ENCODE results near the gene GPR15LG. TPM values are rescaled to one million over a fixed set of nuclear protein-coding genes. Genes with fewer than 3 reads are reported as not detected.
A peak's percentile ranks its signal among the peaks of the same experiment; 100 is the strongest.

GPR15LG gene
- total RNA-seq, 5 donors from 2014 or later (not counting 1 experiment from before 2014, with no cell fraction given) = not detected

DNA sequence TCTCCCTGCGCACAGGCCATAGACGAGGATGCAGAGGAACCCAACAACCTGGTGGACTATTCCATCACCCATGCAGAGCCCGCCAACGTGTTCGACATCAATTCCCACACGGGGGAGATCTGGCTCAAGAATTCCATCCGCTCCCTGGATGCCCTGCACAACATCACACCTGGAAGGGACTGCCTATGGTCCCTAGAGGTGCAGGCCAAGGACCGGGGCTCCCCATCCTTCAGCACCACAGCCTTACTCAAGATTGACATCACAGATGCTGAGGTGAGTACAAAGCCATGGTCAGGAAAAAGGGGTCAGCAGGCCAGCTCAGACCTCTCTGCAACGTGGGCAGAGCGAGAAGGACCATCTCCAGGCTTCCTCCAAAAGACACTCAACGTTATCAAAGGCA is 39.5 kb downstream of the GPR15LG start:
- H3K4me1 Mint-ChIP-seq = no peaks in the 10 kb centered on the region
- no peaks in the 10 kb centered on the region for H3K36me3 Mint-ChIP-seq
- Histone ChIP-seq H3K27ac (ENCODE audit: low read length) (no peak overlapping the region), H3K4me3 (ENCODE audit: control insufficient read depth in 1 of 2, extremely low read depth in 1 of 2, low read length in 1 of 2) (no peak overlapping the region), H3K9me3 (no peaks in the 10 kb centered on the region), H3K36me3 (ENCODE audit: control insufficient read depth in 2 of 2, extremely low read depth in 1 of 2, insufficient read depth in 1 of 2, low read length in 1 of 2) (no peaks in the 10 kb centered on the region), H3K27me3 (replicated peaks in 1 of 2; ENCODE audit: control insufficient read depth in 2 of 2, extremely low read depth in 1 of 2, insufficient read depth in 2 of 2, low read length in 1 of 2) (peaks cover 0 to 14% of the 10 kb centered on the region in 2 experiments), H3K4me1 (ENCODE audit: control insufficient read depth in 1 of 2, extremely low read depth in 1 of 2, insufficient read depth in 2 of 2, low read length in 2 of 2) (no peaks in the 10 kb centered on the region)
- H3K9me3 Mint-ChIP-seq = no peaks in the 10 kb centered on the region
- POLR2A ChIA-PET = no interaction called here
- 92% methylated on average over 7 of the region's 11 CpGs for WGBS (ENCODE audit: insufficient coverage)
- CTCF ChIA-PET = no interaction called here
- H3K27ac Mint-ChIP-seq = no peak overlapping the region
- DNase-seq = no peak
- no peak for ATAC-seq (replicated peaks in 1 of 4)
- H3K4me3 Mint-ChIP-seq = no peak overlapping the region
- peaks cover 4 to 8% of the 10 kb centered on the region in 2 donors for H3K27me3 Mint-ChIP-seq

DNA sequence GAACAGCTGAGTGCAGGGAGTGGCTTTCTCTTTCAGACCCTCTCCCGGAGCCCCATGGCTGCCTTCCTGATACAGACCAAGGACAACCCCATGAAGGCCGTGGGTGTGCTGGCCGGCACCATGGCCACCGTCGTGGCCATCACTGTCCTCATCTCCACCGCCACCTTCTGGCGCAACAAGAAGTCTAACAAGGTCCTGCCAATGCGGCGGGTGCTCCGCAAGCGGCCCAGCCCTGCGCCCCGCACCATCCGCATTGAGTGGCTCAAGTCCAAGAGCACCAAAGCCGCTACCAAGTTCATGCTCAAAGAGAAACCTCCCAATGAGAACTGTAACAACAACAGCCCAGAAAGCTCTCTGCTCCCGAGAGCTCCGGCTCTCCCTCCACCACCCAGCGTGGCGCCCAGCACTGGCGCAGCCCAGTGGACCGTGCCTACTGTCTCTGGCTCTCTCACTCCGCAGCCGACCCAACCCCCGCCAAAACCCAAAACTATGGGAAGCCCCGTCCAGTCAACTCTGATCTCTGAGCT is 40.5 kb downstream of the GPR15LG start:
- DNase-seq = no peak
- H3K4me3 ChIP-seq (ENCODE audit: control insufficient read depth in 1 of 2, extremely low read depth in 1 of 2, low read length in 1 of 2) = no peak overlapping the region
- H3K36me3 ChIP-seq (ENCODE audit: control insufficient read depth in 2 of 2, extremely low read depth in 1 of 2, insufficient read depth in 1 of 2, low read length in 1 of 2) = no peaks in the 10 kb centered on the region

DNA sequence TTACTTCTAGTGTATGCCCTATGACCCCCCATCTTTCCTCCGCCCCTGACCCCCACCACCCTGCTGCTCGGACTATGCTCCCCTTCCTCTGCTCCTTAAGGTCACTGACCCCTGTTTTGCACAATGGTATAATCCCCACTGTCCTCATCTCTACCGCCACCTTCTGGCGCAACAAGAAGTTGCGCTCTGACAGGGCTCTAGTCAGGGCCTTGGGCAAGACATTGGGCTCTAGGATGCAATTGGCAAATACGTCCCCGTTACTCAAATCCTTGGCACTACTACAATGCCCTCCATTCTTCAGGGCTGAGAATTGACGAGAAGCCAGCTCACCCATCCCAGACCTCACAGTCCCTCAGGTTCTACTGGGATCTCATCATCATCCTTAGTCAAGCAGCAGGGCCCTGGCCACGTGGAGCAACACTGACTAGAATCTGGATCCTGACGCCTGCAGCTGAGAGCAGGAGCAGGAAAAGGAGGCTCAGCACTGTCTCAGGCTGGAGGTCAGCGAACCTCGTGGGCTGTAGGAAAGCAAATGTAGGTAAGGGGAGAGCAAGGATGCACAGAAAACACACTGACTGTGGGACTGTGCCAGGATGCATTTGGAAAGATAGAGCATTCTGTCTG is 41.1 kb downstream of the GPR15LG start:
- H3K27me3 ChIP-seq (replicated peaks in 1 of 2; ENCODE audit: control insufficient read depth in 2 of 2, extremely low read depth in 1 of 2, insufficient read depth in 2 of 2, low read length in 1 of 2) = peaks cover 0 to 12% of the 10 kb centered on the region in 2 experiments

More for the DNA sequence above, 40.5 kb downstream of the GPR15LG start:
- peaks cover 0 to 4% of the 10 kb centered on the region in 2 donors for H3K27me3 Mint-ChIP-seq
- Histone ChIP-seq H3K9me3 (no peaks in the 10 kb centered on the region), H3K27me3 (replicated peaks in 1 of 2; ENCODE audit: control insufficient read depth in 2 of 2, extremely low read depth in 1 of 2, insufficient read depth in 2 of 2, low read length in 1 of 2) (peaks cover 0 to 12% of the 10 kb centered on the region in 2 experiments), H3K4me1 (ENCODE audit: control insufficient read depth in 1 of 2, extremely low read depth in 1 of 2, insufficient read depth in 2 of 2, low read length in 2 of 2) (no peaks in the 10 kb centered on the region), H3K27ac (ENCODE audit: low read length) (no peak overlapping the region)
- H3K27ac Mint-ChIP-seq = no peak overlapping the region
- H3K9me3 Mint-ChIP-seq = peaks cover 0 to under 1% (median 0%) of the 10 kb centered on the region in 3 donors
- 84% methylated on average over 19 of the region's 25 CpGs for WGBS (ENCODE audit: insufficient coverage)
- ChIA-PET POLR2A (no interaction called here), CTCF (interaction anchor here in 1 of 2 donors (0.6 kb wide), 1 partner anchor 66 kb away, joined by 3 read pairs; no protein-coding TSS in a partner anchor)
- H3K4me3 Mint-ChIP-seq = peak overlapping the region in 1 of 3 donors; percentile 47
- no peak for ATAC-seq (replicated peaks in 1 of 4)
- H3K4me1 Mint-ChIP-seq = no peaks in the 10 kb centered on the region
- H3K36me3 Mint-ChIP-seq = no peaks in the 10 kb centered on the region

DNA sequence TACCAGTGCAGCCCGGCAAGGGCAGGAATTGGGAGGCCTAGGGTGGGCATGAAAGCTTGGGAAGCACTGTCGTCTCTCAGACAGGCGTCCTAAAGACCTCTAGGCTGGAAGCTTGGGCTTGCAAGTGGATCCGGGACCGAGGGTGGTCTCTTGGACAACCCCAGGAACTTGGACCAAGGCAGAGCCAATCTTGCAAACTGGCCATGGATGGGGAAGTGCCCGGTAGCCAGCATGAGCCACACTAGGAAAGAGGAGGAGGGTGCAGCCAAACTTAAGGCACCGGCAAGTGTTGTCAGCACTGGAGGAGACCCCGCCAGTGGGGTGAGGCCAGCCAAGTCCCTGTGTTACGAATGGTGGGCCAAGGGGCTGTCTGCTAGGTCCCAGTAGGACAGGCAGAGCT is 43.2 kb downstream of the GPR15LG start:
- no peak overlapping the region for H3K4me3 ChIP-seq (ENCODE audit: control insufficient read depth in 1 of 2, extremely low read depth in 1 of 2, low read length in 1 of 2)
- no peak for DNase-seq
- H3K4me1 ChIP-seq (ENCODE audit: control insufficient read depth in 1 of 2, extremely low read depth in 1 of 2, insufficient read depth in 2 of 2, low read length in 2 of 2) = no peaks in the 10 kb centered on the region
- peaks cover 0 to 7% of the 10 kb centered on the region in 2 experiments for H3K27me3 ChIP-seq (replicated peaks in 1 of 2; ENCODE audit: control insufficient read depth in 2 of 2, extremely low read depth in 1 of 2, insufficient read depth in 2 of 2, low read length in 1 of 2)
- no peaks in the 10 kb centered on the region for H3K4me1 Mint-ChIP-seq
- peaks cover 0 to 6% (median 4%) of the 10 kb centered on the region in 3 donors for H3K9me3 Mint-ChIP-seq
- H3K27ac ChIP-seq (ENCODE audit: low read length) = no peak overlapping the region
- no peaks in the 10 kb centered on the region for H3K9me3 ChIP-seq
- WGBS (ENCODE audit: insufficient coverage) = 79% methylated on average over 9 of the region's 9 CpGs
- peaks cover 11 to 12% of the 10 kb centered on the region in 2 donors for H3K27me3 Mint-ChIP-seq
- H3K36me3 Mint-ChIP-seq = no peaks in the 10 kb centered on the region
- ChIA-PET POLR2A (no interaction called here), CTCF (interaction anchor here (0.8 to 1.2 kb wide), 3 partner anchors 8 to 32 kb away, joined by 3 read pairs; partner anchors contain the start of gene LRIT2 (in 1 of the 2))
- H3K4me3 Mint-ChIP-seq = no peak overlapping the region
- H3K27ac Mint-ChIP-seq = no peak overlapping the region
- no peak for ATAC-seq (replicated peaks in 1 of 4)
- no peaks in the 10 kb centered on the region for H3K36me3 ChIP-seq (ENCODE audit: control insufficient read depth in 2 of 2, extremely low read depth in 1 of 2, insufficient read depth in 1 of 2, low read length in 1 of 2)

More for the DNA sequence above, 41.1 kb downstream of the GPR15LG start:
- peaks cover 0 to 6% (median 4%) of the 10 kb centered on the region in 3 donors for H3K9me3 Mint-ChIP-seq
- H3K27ac Mint-ChIP-seq = no peak overlapping the region
- Histone ChIP-seq H3K4me3 (ENCODE audit: control insufficient read depth in 1 of 2, extremely low read depth in 1 of 2, low read length in 1 of 2) (no peak overlapping the region), H3K9me3 (no peaks in the 10 kb centered on the region), H3K4me1 (ENCODE audit: control insufficient read depth in 1 of 2, extremely low read depth in 1 of 2, insufficient read depth in 2 of 2, low read length in 2 of 2) (no peaks in the 10 kb centered on the region), H3K36me3 (ENCODE audit: control insufficient read depth in 2 of 2, extremely low read depth in 1 of 2, insufficient read depth in 1 of 2, low read length in 1 of 2) (no peaks in the 10 kb centered on the region), H3K27ac (ENCODE audit: low read length) (no peak overlapping the region)
- WGBS (ENCODE audit: insufficient coverage) = 57% methylated on average over 9 of the region's 12 CpGs
- H3K4me1 Mint-ChIP-seq = no peaks in the 10 kb centered on the region
- H3K27me3 Mint-ChIP-seq = peaks cover 2 to 4% of the 10 kb centered on the region in 2 donors
- H3K4me3 Mint-ChIP-seq = peak overlapping the region in 1 of 3 donors; percentile 47
- ATAC-seq (replicated peaks in 1 of 4) = peak in 2 of 4 experiments; percentile 40 to 62
- DNase-seq = peak in 14 of 35 experiments; percentile 12 to 47 (median 21)
- ChIA-PET CTCF (interaction anchor here (0.6 to 0.9 kb wide), 3 partner anchors 9 to 67 kb away, joined by 3 to 10 read pairs (median 3); no protein-coding TSS in a partner anchor), POLR2A (interaction anchor here in 1 of 2 donors (0.7 kb wide), 1 partner anchor 46 kb away, joined by 3 read pairs; no protein-coding TSS in a partner anchor)
- no peaks in the 10 kb centered on the region for H3K36me3 Mint-ChIP-seq

DNA sequence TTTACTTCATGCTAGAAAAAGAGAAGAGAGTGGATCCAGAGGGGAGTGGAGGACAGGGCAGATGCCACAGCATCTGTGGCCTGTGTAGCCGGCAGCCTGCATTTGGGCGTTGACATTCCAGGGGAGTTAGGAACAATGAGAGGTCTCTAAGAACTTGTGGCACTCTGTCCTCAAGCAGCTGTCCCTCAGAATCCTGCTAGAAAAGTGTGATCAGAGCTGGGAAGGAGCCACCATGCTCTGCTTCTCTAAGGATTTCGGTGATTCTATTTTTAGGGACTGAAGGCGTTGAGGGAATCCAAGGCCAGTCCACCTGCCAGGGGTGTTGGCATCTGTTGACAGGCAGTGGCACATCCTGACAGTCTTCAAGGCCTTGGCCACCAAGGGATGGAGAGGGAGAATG is 44.1 kb downstream of the GPR15LG start:
- no peaks in the 10 kb centered on the region for H3K36me3 Mint-ChIP-seq
- Histone ChIP-seq H3K4me3 (ENCODE audit: control insufficient read depth in 1 of 2, extremely low read depth in 1 of 2, low read length in 1 of 2) (no peak overlapping the region), H3K27me3 (replicated peaks in 1 of 2; ENCODE audit: control insufficient read depth in 2 of 2, extremely low read depth in 1 of 2, insufficient read depth in 2 of 2, low read length in 1 of 2) (peaks cover 0 to 13% of the 10 kb centered on the region in 2 experiments), H3K9me3 (no peaks in the 10 kb centered on the region), H3K36me3 (ENCODE audit: control insufficient read depth in 2 of 2, extremely low read depth in 1 of 2, insufficient read depth in 1 of 2, low read length in 1 of 2) (no peaks in the 10 kb centered on the region), H3K4me1 (ENCODE audit: control insufficient read depth in 1 of 2, extremely low read depth in 1 of 2, insufficient read depth in 2 of 2, low read length in 2 of 2) (no peaks in the 10 kb centered on the region), H3K27ac (ENCODE audit: low read length) (no peak overlapping the region)
- H3K4me1 Mint-ChIP-seq = no peaks in the 10 kb centered on the region
- no peak overlapping the region for H3K27ac Mint-ChIP-seq
- no peak overlapping the region for H3K4me3 Mint-ChIP-seq
- 98% methylated on average over 4 of the region's 4 CpGs for WGBS (ENCODE audit: insufficient coverage)
- DNase-seq = peak in 1 of 35 experiments; percentile 17
- H3K9me3 Mint-ChIP-seq = peaks cover 0 to 6% (median 4%) of the 10 kb centered on the region in 3 donors
- ATAC-seq (replicated peaks in 1 of 4) = no peak
- CTCF ChIA-PET = interaction anchor here in 1 of 2 donors (0.5 kb wide), 1 partner anchor 25 kb away, joined by 3 read pairs; no protein-coding TSS in a partner anchor
- POLR2A ChIA-PET = no interaction called here
- peaks cover 12 to 18% of the 10 kb centered on the region in 2 donors for H3K27me3 Mint-ChIP-seq

DNA sequence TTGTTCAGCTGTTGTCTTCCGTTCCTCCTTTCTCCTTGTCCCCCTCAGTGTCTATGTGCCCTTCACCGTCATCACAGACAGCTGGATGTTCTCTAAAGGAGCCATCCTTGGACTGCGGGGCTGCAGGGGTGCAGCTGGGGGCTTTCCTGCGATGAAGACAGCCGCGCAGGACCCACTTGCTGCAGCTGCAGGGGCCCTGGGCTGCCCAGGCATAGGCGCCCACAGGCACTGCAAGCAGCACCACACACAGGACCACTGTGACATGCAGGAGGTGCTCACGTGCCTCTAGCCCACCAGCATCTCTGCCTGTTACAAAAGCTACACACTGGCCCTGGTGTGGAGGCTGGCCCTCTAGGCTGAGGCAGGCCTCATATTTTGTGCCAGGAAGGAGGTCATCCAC is 48.3 kb downstream of the GPR15LG start:
- Mint-ChIP-seq H3K4me1 (no peaks in the 10 kb centered on the region), H3K27me3 (peaks cover 22 to 33% of the 10 kb centered on the region in 2 donors), H3K4me3 (no peak overlapping the region), H3K36me3 (no peaks in the 10 kb centered on the region), H3K27ac (no peak overlapping the region), H3K9me3 (peaks cover 0 to 6% (median 4%) of the 10 kb centered on the region in 3 donors)
- H3K4me3 ChIP-seq (ENCODE audit: control insufficient read depth in 1 of 2, extremely low read depth in 1 of 2, low read length in 1 of 2) = no peak overlapping the region
- DNase-seq (no peak), ATAC-seq (replicated peaks in 1 of 4) (no peak)
- H3K36me3 ChIP-seq (ENCODE audit: control insufficient read depth in 2 of 2, extremely low read depth in 1 of 2, insufficient read depth in 1 of 2, low read length in 1 of 2) = no peaks in the 10 kb centered on the region
- H3K27me3 ChIP-seq (replicated peaks in 1 of 2; ENCODE audit: control insufficient read depth in 2 of 2, extremely low read depth in 1 of 2, insufficient read depth in 2 of 2, low read length in 1 of 2) = peaks cover 0 to 22% of the 10 kb centered on the region in 2 experiments
- POLR2A ChIA-PET = no interaction called here
- CTCF ChIA-PET = no interaction called here
- H3K4me1 ChIP-seq (ENCODE audit: control insufficient read depth in 1 of 2, extremely low read depth in 1 of 2, insufficient read depth in 2 of 2, low read length in 2 of 2) = no peaks in the 10 kb centered on the region
- no peaks in the 10 kb centered on the region for H3K9me3 ChIP-seq
- 79% methylated on average over 7 of the region's 8 CpGs for WGBS (ENCODE audit: insufficient coverage)
- H3K27ac ChIP-seq (ENCODE audit: low read length) = no peak overlapping the region
